ENCODE results near the gene PHF12.
A peak's percentile ranks its signal among the peaks of the same experiment; 100 is the strongest.

Gene PHF12

DNA sequence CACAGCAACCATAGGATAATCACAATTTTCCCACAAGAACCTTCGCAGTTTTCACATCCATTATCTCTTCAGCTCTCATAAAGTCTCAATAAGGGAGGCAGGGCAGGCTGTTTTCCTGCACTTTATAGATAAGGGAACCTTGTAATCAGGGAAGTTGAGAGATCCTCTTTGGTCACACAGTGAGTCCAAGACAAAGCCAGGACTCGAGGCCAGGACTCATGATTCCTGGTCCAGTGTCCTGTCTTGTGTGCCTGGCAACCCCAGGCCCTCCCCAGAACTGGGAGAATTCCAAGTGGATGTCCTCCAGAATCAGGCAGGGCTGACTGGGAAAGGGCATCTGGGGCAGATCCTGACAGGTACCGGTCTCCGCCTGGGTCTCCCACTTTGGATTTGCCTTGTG is 23.1 kb upstream of the PHF12 start:
- DNase-seq = peak; percentile 38

DNA sequence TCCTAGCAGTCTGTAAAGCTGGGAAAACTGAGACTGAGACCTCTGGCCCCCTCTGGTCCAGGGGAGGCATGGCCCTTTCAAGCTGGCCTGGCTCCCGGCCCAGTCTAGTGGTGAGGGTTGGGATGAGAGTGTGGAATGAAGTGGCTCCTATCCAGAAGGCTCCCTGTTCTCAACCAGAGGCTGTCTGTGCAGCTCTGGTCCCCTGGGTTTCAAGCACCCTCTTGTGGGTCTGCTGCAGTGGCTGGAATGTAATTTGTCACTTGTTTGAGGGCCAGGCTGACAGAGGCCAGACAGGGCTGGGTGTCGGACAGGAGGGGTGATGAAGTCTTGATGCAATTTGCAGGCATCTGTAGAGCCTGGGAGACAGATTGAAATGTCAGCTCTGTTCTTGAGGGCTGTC is 22.1 kb upstream of the PHF12 start:
- DNase-seq = no peak

DNA sequence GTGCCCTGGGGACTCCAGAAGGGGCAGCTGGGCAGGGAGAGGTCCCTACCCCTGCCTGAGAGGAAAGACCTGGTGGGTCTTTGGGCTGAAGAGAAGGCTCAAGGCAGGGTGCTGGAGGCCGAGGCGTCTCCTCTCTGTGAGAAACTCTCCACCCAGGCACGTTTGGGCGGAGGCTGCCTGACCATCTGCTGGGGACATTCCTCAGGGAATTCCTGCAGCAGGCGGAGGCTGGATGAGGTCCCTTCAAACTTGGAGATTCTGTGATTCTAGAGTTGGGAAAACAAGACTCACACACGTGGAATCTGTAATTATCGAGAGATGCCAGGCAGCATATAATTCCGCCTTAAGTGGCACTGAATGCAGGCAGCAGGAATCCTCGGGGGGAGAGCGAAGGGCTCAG is 21.1 kb upstream of the PHF12 start:
- no peak for DNase-seq

DNA sequence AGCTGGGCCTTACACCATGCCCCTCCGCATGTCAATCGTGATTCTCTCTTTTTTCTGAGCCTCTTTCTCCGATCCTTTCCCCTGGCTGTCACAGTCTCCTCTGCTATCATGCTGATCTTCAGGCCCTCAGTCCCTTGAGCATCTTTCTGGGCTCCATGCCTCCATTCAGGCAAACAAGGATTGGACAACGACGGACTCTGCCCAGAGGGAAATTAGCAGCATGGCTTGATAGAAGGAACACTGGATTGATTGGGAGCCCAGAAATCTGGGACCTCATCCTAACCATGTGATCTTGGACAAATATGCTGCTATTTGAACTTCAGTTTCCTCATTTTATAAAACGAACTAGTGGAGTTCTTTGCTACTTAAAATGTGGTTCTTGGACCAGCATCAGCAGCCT is 19.6 kb upstream of the PHF12 start:
- DNase-seq = no peak

DNA sequence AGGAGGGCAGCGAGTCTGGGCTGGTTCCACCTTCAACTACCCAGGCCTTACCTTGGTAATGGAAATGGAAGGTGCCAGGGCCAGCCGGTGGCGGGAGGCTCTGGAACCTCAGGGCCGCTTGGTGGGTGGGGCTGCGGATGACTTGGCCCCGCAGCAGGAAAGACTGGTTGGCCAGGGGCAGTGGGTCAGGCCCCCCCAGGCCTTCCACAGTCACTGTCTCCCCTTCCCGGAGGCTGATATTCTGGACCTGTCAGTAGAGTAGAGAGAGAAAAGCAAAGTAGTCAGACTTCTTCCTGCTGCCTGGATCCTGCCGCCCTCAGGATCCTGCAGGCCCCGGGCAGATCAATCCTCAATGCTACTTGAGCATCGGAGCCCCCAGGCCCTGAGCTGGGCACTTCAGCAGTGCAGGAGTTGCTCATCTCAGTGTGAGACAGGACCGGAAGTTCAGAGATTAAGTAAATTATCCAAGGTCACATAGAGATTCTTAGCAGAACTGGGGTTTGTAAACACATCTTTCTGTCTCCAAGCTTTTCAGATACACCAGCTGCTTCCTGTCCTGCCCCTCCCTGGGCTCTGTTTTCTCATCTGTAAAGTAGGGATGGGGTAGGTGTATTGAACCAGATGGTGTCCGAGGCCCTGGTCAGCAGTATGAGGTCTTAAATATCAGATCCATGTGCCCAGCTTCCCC is 18.5 kb upstream of the PHF12 start:
- DNase-seq = no peak

DNA sequence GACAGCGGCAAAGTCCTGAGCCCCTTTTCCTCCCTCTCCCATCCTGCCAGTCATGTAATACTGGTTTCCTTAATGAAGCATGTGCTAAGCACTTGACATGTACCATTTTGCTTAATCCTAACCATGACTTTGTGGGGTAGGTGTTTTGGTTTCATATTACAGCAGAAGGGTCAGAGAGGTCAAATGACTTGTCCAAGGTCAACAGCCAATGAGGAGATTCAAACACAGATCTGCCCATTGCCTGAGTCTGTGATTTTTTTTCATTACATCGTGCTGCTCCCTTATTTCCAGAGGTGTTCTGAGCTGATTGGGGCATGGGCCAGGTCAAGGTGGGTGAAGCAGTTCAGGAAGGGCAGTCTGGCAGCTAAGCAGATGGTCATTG is 17.6 kb upstream of the PHF12 start:
- no peak for DNase-seq

DNA sequence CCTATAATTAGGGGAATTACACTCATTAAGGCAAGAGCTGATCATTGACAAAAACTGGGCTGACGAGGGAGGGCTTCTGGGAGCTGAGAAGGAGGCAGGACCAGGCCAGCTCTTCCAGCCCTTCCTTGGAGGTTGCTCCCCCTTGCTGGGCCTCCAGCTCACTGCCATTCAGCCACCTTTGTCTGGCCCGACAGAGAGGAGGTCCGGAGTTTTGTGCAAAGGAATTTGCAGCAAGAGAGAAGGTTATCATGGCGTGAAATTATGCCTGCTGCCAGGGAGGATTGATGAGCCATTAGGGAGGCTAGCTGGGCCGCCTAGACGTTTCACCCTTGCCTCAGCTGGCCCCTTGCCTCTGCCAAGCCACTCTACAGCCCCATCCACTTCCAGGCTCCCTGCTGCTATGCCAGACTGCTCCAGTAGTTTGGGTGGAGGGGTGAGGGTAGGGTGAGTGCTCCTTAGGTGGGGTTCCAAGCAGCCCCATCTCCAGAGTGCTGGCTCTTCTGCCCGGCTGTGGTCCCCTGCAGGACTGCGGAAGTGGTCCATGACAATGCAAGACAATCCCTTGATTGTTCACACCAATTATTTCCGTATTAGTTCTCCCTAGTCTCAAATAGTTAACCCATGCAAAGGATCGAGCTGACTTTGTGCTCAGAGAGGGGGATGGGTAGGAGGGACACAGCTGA is 17.1 kb upstream of the PHF12 start:
- DNase-seq = no peak

DNA sequence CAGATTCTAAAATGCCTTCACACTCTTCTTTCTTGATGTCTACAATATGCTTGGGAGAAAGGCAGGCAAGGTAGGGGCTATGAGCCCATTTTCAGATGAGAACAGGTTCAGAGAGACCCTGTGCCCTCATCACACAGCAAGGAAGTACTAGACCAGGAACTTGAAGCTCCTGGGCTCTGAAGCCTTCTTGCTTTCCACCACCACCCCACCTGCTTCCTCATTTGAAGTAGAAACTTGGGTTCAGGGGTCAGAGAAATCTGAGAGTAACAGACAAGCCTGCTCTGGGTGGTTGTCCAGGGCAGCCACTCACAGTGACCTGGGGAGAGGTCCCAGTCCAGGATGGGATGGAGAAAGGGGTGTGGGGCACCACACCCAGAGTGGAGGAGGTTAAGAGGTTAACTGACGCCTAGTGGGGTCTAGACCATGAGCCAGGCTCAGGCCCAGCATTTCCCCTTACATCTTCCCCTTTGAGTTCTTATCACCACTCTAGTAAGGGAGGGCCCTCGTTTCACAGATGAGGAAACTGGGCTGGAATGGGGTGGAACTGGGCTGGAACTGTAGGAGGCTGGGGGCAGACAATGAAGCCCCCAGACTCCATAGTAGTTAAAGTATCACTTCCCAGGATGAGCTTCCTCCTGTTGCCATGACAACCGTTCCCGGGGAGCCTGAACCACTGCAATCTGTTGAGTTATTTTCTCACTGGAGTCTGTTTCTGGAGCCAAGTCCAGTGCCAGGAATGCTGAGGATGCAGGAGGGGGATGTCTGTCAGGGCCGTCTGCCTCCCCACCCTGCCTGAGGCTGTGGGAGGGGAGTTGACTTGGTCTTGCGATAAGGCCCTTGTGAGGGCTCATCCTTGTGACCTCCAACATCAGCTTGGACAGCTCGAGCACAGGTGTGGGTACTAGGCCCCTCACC is 16.2 kb upstream of the PHF12 start:
- DNase-seq = peak; percentile 26

DNA sequence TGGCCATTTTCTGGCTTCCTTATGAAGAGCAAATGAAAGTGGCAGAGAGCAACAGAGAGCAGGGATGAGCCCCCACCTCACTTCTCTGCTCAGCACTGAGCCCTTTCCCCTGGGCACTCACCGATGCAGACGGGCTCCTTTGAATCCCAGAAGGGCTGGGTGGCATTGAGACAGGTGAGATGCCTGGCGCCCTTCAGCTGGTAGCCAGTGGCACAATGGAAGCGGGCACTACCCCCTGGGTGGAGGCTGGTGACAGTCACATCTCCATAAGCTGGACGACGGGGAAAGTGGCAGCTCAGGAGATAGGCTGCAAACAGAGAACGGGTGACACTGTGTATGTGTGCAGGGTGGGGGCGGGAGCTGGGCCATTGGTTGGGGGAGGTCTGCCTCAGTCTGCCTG is 12.5 kb upstream of the PHF12 start:
- DNase-seq = no peak

DNA sequence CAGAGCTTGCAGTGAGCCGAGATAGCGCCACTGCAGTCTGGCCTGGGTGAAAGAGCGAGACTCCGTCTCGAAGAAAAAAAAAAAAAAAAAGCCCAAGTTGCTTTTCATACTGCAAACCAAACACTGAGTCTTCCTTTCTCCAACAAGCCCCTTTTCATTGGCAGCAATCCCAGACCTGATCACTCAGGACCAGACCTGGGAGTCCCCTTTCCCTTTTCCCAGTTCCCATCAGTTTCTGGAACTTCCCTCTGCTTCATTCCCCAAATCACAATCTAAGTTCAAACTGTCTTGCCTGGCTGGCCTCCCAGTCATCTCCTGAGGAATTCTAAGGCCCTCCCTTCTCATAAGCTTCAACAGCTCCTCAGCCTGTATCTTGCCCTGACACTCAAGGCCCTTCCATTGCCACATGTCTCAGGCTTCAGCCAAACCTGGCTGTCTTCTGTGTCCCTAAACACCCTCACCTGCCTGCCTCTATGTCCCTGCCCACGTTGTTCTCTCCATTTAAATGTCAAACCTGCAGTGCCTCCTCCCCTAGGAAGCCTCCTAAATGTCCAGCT is 11.8 kb upstream of the PHF12 start:
- no peak for DNase-seq

DNA sequence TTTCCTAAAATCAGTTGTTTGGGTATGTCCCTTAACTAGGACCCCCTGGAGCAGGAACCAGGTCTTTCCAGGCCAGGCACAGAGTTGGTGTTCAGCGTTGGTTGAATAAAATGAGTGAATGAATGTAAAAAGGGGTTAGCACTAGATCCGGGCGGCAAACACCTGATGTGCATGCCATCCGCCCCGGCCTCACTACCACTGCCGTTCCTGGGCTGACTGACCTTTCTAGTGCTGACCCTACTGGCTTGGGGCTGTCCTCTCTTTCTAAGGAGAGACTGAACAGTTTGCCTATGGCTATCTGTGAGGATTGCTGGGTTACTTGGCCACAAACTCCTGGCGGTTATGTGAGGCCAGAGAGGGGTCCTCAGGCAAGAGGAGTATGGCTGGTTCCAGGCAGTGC is 10.1 kb upstream of the PHF12 start:
- no peak for DNase-seq

DNA sequence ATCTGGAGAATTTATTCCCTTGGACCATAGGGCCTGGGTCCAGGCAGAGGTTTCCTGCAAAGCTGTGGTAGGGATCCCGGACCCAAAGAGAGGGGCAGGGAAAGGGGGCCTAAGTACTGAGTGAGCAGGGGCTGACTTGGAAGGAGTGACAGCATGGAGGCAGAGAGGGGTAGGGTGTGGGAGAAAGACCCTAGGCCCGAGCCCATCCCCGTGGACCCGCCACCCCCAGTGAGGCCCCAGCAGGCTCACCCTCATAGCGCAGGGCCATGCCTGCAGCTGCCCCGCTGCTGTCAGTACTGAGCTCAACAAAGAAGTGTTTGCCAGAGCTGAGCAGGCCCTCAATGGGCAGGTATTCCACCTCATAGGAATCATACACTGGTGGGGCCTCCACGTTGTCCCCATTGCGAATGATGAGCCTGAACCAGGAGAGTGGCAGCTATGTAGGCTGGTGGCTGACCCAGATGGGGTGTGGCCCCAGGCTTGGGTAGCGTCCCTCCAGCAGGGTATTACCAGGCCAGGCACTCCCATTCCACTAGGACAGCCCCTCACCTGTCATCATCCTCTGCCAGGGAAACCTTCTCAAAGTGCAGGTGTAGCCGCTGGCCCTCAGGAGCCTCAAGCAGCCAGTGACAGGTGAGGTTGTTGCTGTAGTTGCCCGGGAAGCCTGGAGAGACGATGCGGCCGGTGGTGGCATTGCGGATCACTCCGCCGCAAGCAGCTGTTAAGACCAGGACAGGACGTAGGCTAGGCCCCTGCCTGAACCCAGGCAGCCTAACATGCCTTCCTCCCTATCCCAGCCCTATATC is 9.1 kb upstream of the PHF12 start:
- DNase-seq = no peak

DNA sequence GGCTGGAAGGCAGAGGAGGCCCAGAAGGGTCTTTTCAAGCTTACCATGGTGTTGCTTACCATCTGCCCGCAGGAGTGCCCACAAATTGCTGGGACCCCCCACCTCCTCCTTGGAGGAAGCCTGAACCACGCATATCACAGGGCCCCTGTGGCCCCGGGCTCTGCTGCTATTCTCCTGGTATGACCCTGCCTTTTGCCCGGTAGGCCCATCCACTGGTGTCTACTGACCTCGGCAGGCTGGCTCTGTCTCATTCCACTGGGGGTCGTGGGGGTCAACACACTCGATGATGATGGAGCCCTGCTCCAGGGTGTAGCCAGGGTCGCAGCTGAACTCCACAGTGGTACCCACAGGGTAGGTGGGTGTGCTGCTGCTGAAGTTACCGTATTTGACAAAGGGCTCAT is 8.2 kb upstream of the PHF12 start:
- DNase-seq = no peak

DNA sequence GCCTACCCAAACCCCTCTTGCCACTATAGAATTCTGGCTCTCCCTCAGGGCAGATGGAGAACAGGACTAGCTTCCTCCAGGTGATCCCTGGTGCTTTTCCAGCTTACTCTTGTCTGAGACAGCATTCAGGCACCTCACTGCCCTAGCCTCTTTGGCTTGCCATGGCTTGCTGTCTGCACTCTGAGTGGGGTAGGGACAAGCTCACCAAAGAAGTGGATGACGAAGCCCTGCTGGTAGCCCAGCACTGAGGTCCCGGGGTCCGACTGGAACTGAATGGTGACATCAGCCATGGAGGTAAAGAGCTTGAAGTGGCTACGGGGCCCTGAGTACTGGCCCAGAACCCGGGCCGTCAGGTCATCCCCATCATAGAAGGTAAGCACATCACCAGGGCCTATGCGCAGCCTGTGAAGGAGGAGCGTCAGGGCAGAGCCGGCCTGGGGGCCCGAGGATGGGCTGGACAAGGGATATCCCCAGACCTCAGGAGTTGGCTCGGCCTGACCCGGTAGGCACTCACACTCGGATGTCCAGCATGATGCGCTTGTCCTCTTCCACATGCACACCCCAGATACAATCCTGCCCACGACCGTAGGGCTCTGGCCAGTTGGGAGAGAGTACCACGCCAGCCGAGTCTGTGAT is 7.6 kb upstream of the PHF12 start:
- no peak for DNase-seq

DNA sequence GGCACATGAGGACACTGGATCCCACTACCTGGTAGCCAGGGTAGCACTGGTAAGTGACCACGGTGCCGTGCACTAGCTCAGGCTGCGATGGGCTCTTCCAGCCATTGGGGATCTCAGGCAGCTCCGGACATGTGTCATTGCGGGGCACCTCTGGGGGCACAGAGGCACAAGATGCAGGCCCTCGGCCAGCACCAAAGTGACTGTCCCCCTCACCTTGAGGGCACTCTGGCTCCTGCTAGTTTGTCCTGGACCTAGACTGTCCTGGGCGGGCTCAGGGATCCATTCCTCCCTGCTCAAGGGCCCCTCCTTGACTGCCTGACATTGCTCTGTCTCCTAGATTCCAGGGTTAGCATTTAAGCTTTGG is 6.7 kb upstream of the PHF12 start:
- no peak for DNase-seq

DNA sequence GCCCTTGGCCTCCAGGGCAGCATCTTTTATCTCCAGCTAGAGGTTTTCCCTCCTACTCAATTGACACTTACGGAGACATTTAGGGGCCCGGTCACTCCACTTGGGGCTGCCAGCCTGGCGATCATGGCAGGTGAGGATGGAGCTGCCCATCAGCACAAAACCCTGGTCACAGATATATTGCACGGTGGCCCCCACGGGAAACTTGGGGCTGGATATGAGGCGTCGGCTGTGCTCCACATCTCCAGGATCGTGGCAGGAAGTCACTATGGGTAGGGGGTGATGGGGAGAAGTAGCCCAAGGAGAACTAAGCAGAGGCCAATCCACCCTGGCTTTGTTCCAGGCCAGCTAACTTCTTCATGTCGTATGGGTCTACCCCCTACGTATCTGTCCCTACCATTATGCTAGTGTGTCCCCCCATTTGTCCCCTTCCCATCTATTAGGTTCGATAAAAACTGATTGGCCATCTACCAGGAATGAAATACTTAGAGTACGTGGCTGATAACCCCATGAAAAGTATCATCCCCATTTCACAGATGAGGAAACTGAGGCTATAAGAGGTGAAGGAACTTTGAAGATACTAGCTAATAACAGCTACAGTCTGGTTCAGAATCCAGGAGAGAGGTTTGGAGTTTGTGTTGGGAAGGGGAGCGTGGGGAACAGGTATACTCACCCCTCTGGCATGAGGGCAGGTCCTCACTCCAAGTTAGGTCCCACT is 6.1 kb upstream of the PHF12 start:
- DNase-seq = no peak

DNA sequence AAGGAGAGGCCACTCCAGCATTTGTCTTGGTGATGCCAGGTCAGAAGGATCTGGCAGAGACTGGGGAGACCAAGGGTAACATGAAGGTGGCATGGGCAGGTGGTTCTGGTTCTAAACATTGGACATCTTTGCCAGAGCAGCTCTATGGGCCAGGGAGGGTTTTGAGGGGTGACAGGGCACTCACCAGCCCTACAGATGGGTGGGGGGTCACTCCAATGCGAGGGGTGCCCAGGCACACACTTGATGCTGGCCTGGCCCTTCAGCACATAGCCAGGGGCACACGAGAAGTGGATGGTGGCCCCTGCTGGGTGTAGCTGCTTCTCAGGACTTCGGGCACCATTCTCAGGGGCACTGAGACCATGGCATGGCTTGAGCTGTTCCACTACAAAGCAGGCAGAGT is 5.5 kb upstream of the PHF12 start:
- no peak for DNase-seq

DNA sequence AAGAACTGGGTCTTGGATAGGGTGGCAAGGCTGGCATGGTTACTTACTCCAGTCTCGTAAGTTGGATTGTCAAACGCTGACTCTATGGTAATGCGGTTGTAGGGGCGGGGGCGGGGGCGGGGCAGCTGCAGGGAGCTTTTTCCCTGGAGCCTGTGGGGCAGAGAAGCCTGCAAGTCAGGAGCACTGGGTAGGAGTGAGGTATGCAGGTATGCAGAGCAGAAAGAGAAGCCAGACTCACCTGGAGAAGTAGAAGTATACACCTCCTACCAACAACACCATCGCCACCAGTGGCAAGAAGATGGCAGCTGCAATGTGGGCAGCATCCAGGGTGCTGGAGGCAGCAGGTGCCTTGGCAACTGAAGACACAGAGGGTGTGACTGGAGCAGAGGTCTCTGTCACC is 4.8 kb upstream of the PHF12 start:
- DNase-seq = no peak

DNA sequence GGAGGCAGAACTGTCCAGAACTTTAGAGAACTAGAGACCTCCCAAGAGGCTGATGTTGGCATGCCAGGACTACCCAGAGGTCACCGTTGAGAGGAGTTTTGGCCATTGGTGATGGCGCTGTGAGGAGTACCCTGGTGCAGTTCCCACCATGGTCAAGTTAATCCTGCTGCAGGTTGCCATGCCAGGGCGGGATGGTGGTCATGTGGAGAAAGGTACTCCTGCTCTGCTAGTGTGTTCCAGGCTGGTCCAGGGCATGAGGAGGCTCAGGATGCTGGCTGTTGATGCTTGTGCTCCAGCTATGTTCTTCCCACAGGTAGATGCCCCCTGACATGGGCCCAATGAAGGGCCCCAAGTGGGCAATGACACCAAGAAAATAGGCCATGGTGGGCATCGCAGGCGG is 4.1 kb upstream of the PHF12 start:
- no peak for DNase-seq

DNA sequence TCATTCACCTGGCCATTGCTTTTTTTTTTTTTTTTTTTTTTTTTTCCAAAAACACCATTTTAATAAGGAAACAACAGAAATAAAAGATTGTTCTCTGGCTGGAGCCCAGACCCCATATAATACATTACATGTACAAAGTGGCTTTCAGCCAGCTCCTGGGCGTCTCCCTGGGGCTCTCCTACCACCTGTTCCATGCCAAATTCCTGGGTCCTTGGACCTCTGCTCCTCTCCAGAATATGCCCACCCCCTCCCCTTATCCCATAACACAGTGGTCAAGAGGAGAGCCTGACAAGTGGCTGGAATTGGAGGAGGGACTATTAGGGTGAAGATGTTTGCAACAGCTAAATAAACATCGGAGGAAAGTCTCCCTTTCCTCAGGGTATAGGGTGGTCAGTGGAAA is 3.6 kb upstream of the PHF12 start:
- DNase-seq = no peak

DNA sequence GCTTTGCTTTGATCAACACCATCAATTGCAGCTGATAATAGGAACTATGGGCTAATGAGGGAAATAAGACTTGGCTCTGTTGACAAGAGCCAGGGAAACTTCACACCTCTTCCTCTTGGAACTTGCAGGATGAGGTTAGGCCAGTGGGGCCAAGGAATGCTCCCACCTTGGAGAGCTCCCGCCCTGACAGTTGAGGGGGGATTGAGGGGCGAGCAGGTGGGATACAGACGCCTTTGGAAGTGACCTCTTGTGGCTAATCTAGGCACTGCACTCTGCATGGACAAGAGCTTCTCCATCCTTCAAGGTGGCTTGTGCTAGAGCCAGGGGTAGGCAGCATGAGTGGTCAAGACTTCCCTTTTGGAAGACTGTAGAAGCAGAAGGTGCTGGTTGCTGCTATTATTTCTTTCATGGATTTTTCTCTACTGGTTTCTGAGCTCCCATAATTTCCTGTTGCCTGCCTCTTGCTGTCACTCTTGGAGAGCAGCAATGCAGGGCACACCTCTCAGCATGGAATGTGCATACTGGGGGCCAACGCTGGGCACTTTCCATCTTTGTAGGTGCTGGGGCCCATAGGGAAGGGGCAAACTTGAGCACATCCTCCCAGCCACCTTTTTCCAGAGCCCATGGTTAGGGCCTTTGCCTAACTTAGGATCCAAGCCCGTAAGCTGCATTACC is 2.3 kb upstream of the PHF12 start:
- DNase-seq = peak; percentile 69
